ENCODE results near the gene ATXN1. TPM values are rescaled to one million over a fixed set of nuclear protein-coding genes. Genes with fewer than 3 reads are reported as not detected.
A peak's percentile ranks its signal among the peaks of the same experiment; 100 is the strongest.

ATXN1 gene
- total and polyA plus RNA-seq, 2 of the 13 experiments (the other 11 are each of a cell fraction or from before 2014, with no cell fraction given), result 20.7 to 39.5 TPM

- TF ChIP-seq STAG1 (CRISPR knock-in tag; IDR thresholded peaks at IDR 0.05), result peak; percentile 7; the same call in 1 of the 2 replicates
- TF ChIP-seq ZNF83 (CRISPR knock-in tag; IDR thresholded peaks at IDR 0.05; ENCODE audit: borderline replicate concordance), result no peak
- peak; percentile 51; the same call in 1 of the 2 replicates for TF ChIP-seq ZNF280B (CRISPR knock-in tag; IDR thresholded peaks at IDR 0.05; ENCODE audit: borderline replicate concordance)
- no peak for TF ChIP-seq TMF1 (CRISPR knock-in tag; IDR thresholded peaks at IDR 0.05; ENCODE audit: low read depth)
- no peak for TF ChIP-seq ARHGAP35 (CRISPR knock-in tag; IDR thresholded peaks at IDR 0.05; ENCODE audit: borderline replicate concordance)
Observed at GRCh38 chr6:16285467-16286150, 475.7 kb downstream of the ATXN1 start (continued).

- no peak overlapping the region for H3K27ac ChIP-seq (ENCODE audit: extremely low read length, insufficient read depth, low read length)
- FAIRE-seq (no peak), DNase-seq (ENCODE audit: low spot score) (no peak), ATAC-seq (no peak)
- BruUV-seq (replicated peaks), result no TSS peak
- H3K4me2 ChIP-seq (ENCODE audit: low read depth, low read length), result no peak overlapping the region
- peaks cover 0 to 4% of the 10 kb centered on the region in 2 experiments; a peak in 2 of 5 replicates for H3K27me3 ChIP-seq (ENCODE audit: control insufficient read depth in 1 of 2, insufficient read depth in 2 of 2, low read length in 2 of 2)
- ChIA-PET CTCF (ENCODE audit: low intra/inter-chr PET ratio, low total read pairs) (interaction anchor here (3.4 kb wide), 1 partner anchor 680 kb away, joined by 17 read pairs; no protein-coding TSS in a partner anchor), POLR2A (no interaction called here)
- 47% methylated on average over 14 of the region's 14 CpGs for WGBS (ENCODE audit: low lambda C conversion rate)
- H3K4me1 ChIP-seq (ENCODE audit: insufficient read depth, low read length), result no peaks in the 10 kb centered on the region
- in situ Hi-C loops (cut with HindIII; ENCODE audit: extremely low pct_ligation_motif_present, low pct_unique_long_range_greater_than_20kb), result no loop called here
- H3K36me3 ChIP-seq (replicated peaks in 1 of 2; ENCODE audit: control insufficient read depth in 1 of 2, insufficient read depth in 2 of 2, low read length in 2 of 2), result no peaks in the 10 kb centered on the region
- no peaks in the 10 kb centered on the region for H4K20me1 ChIP-seq (ENCODE audit: insufficient read depth, low read length)
- TF ChIP-seq HNF4G (IDR thresholded peaks at IDR 0.05; ENCODE audit: borderline replicate concordance, low read depth, low read length) (no peak), HNF4G (CRISPR knock-in tag; IDR thresholded peaks at IDR 0.05; ENCODE audit: borderline replicate concordance, low read depth) (no peak), ZNF460 (CRISPR knock-in tag; IDR thresholded peaks at IDR 0.05; ENCODE audit: borderline replicate concordance) (peak; percentile 50; the same call in 1 of the 2 replicates)
- H3K9ac ChIP-seq (ENCODE audit: insufficient read depth, low read depth, low read length), result no peak overlapping the region
- no peaks in the 10 kb centered on the region for H3K79me2 ChIP-seq (ENCODE audit: insufficient read depth, low read length)
- H3K4me3 ChIP-seq (replicated peaks in 1 of 3; ENCODE audit: insufficient read depth in 1 of 3, low read depth in 2 of 3, low read length in 3 of 3), result no peak overlapping the region
- H3K9me3 ChIP-seq (ENCODE audit: low read length), result no peaks in the 10 kb centered on the region
- intact Hi-C loops (cut with micrococcal nuclease; ENCODE audit: unreplicated experiment), result no loop called here
- no peak overlapping the region for H2AFZ ChIP-seq (ENCODE audit: low read length)
Observed at GRCh38 chr6:16284472-16284871, 476.8 kb downstream of the ATXN1 start.
